Raji (cell line): Measurements from ENCODE around the gene RFX5.
A peak's percentile ranks its signal among the peaks of the same experiment; 100 is the strongest.

Experiments
- POLR2A ChIP-seq: IDR thresholded peaks from 2 replicates; pipeline ENCODE4 v1.6.1; 2011; ENCODE audit warnings: low read depth, low read length, control low read depth; ENCODE audit not compliant: insufficient read depth

RFX5 gene

GRCh38 chr1:151336556-151336955, 10.5 kb downstream of the RFX5 start:
- TF ChIP-seq POLR2A, result no peak

- TF ChIP-seq POLR2A, result no peak
Measured at GRCh38 chr1:151334822-151335221, 12.2 kb downstream of the RFX5 start.

GRCh38 chr1:151327903-151328674, 19.0 kb downstream of the RFX5 start:
- no peak for TF ChIP-seq POLR2A

- peak; percentile 54 for TF ChIP-seq POLR2A
Measured at GRCh38 chr1:151327223-151327902, 19.7 kb downstream of the RFX5 start, which contains the start of gene PI4KB. Gene PI4KB (minus strand): TSS chr1:151327416. CDS start chr1:151316481, 10,935 bp downstream.

- TF ChIP-seq POLR2A, result no peak; the same call in 1 of the 2 replicates
Measured at GRCh38 chr1:151326619-151327222, 20.3 kb downstream of the RFX5 start.

- TF ChIP-seq POLR2A, result no peak
Measured at GRCh38 chr1:151325646-151326429, 21.2 kb downstream of the RFX5 start.

- no peak for TF ChIP-seq POLR2A
Measured at GRCh38 chr1:151325231-151325630, 21.8 kb downstream of the RFX5 start.

- TF ChIP-seq POLR2A, result no peak
Measured at GRCh38 chr1:151324390-151324930, 22.6 kb downstream of the RFX5 start.

- no peak for TF ChIP-seq POLR2A
Measured at GRCh38 chr1:151318975-151319374, 28.1 kb downstream of the RFX5 start.

GRCh38 chr1:151315565-151316235, 31.4 kb downstream of the RFX5 start:
- TF ChIP-seq POLR2A, result no peak

- TF ChIP-seq POLR2A, result no peak
Measured at GRCh38 chr1:151314137-151314875, 32.7 kb downstream of the RFX5 start.

- no peak for TF ChIP-seq POLR2A
Measured at GRCh38 chr1:151313501-151313900, 33.6 kb downstream of the RFX5 start.

- no peak for TF ChIP-seq POLR2A
Measured at GRCh38 chr1:151312826-151313225, 34.2 kb downstream of the RFX5 start.

GRCh38 chr1:151312411-151312810, 34.6 kb downstream of the RFX5 start:
- TF ChIP-seq POLR2A, result no peak
